ENCODE measurements around the gene NR3C1. TPM values are rescaled to one million over a fixed set of nuclear protein-coding genes. Genes with fewer than 3 reads are reported as not detected.

Gene NR3C1
- total and polyA plus RNA-seq, 2 donors (not counting 1 experiment from before 2014, with no cell fraction given), result 17.6 to 218 TPM

DNA sequence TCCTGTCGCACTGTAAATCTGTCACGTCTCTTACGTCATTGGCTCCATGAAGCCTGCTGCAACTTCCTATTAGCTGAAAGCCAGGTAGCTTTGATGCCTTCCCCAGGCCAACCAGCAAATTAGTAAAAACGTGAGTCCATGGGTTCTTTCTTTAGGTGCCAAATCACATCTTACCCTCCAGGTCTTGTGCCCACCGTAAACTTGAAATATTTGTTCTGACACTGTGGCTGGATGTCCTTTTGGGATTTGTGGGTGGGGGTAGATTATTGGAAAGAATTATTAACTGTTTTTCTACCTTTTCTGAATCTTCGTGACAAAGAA is 172.8 kb downstream of the NR3C1 start:
- WGBS (ENCODE audit: insufficient coverage), result 88% methylated on average over 4 of the region's 6 CpGs
- H3K4me3 ChIP-seq (ENCODE audit: control extremely low read depth in 1 of 5, extremely low read depth in 1 of 5, insufficient read depth in 1 of 5, low read depth in 2 of 5, low read length in 4 of 5), result no peak overlapping the region
- intact Hi-C loops (cut with micrococcal nuclease), result no loop called here
- no peaks in the 10 kb centered on the region for H3K79me2 ChIP-seq (ENCODE audit: control insufficient read depth, insufficient read depth, low read length)
- H3K9ac ChIP-seq (ENCODE audit: low read length), result no peak overlapping the region
- DNase-seq (no peak), ATAC-seq (ENCODE audit: low read depth) (no peak)
- peaks cover 19% of the 10 kb centered on the region for H3K4me1 Mint-ChIP-seq
- no peak overlapping the region for H3K27ac ChIP-seq (ENCODE audit: low read length in 2 of 2)
- H3K27me3 ChIP-seq (replicated peaks in 1 of 4; ENCODE audit: control extremely low read depth in 1 of 4, control insufficient read depth in 3 of 4, insufficient read depth in 4 of 4, low read length in 3 of 4), result no peaks in the 10 kb centered on the region
- no peaks in the 10 kb centered on the region for H3K27me3 Mint-ChIP-seq
- no peaks in the 10 kb centered on the region for H3K9me3 ChIP-seq (ENCODE audit: control extremely low read depth in 1 of 3, control insufficient read depth in 2 of 3, insufficient read depth in 1 of 3, low read length in 2 of 3)
- H2AFZ ChIP-seq (ENCODE audit: insufficient read depth, low read depth, low read length, poor library complexity, severe bottlenecking), result no peak overlapping the region
- TF ChIP-seq EZH2 (IDR thresholded peaks at IDR 0.05; ENCODE audit: borderline replicate concordance, insufficient read depth, low read depth, low read length, poor library complexity, severe bottlenecking), result no peak
- TF ChIP-seq, protein P1, sequence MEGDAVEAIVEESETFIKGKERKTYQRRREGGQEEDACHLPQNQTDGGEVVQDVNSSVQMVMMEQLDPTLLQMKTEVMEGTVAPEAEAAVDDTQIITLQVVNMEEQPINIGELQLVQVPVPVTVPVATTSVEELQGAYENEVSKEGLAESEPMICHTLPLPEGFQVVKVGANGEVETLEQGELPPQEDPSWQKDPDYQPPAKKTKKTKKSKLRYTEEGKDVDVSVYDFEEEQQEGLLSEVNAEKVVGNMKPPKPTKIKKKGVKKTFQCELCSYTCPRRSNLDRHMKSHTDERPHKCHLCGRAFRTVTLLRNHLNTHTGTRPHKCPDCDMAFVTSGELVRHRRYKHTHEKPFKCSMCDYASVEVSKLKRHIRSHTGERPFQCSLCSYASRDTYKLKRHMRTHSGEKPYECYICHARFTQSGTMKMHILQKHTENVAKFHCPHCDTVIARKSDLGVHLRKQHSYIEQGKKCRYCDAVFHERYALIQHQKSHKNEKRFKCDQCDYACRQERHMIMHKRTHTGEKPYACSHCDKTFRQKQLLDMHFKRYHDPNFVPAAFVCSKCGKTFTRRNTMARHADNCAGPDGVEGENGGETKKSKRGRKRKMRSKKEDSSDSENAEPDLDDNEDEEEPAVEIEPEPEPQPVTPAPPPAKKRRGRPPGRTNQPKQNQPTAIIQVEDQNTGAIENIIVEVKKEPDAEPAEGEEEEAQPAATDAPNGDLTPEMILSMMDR (IDR thresholded peaks at IDR 0.05), result no peak
- no peaks in the 10 kb centered on the region for H4K20me1 ChIP-seq (ENCODE audit: control insufficient read depth, insufficient read depth, low read length, poor library complexity, severe bottlenecking)
- peaks cover 15 to 16% of the 10 kb centered on the region in 2 donors for H3K4me1 ChIP-seq (ENCODE audit: control insufficient read depth in 2 of 2, insufficient read depth in 2 of 2, low read length in 2 of 2)
- H3K27ac Mint-ChIP-seq, result no peak overlapping the region
- no peaks in the 10 kb centered on the region for H3K36me3 ChIP-seq (replicated peaks in 1 of 2; ENCODE audit: control extremely low read depth in 1 of 2, control insufficient read depth in 1 of 2, extremely low read depth in 1 of 2, insufficient read depth in 2 of 2, low read length in 1 of 2)
- no peak overlapping the region for H3K4me3 Mint-ChIP-seq
- no peak overlapping the region for H3K4me2 ChIP-seq (replicated peaks; ENCODE audit: low read depth, low read length, poor library complexity, severe bottlenecking)
- ChIA-PET CTCF (no interaction called here), POLR2A (no interaction called here)
- H3K9me3 Mint-ChIP-seq (ENCODE audit: insufficient read depth), result no peaks in the 10 kb centered on the region

DNA sequence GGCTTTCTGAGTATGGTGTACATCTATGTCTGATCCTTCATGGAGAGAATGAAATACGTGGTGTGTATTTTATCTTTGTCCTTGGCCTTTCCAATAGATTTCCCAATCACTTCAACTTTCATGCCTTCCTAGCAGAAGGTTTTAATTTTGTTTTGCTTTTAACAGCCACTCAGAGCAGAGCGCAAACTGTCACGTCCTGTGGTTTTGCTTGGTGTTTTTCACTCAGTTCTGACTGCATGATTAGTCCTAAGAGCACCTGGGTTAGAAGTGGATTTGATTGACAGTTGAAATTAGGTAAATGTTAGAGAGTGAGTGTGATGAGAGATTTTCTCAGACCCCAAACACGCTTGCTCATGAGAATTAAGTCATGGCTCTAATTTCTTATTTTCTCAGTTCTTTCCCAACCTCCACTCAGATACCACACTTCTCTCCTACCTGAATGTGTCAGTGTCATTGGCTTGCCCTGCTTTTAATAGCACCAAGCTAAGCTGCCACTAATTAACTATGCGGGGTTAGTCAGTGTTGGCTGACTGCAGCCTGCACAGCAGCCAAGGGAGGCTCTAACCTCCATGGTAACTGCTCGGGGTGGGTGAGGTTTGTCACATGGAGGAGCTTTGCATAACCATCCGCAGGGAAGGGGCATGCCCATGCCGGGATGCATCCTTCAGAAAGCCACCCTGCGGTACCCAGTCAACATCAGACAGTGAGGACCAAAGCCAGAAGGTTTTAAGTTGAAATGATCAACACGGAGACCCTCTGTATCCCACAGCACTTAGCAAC is 173.4 kb downstream of the NR3C1 start:
- ATAC-seq (ENCODE audit: low read depth), result peak; percentile 78
- Histone ChIP-seq H3K4me2 (replicated peaks; ENCODE audit: low read depth, low read length, poor library complexity, severe bottlenecking) (peak overlapping the region; percentile 58), H3K4me1 (ENCODE audit: control insufficient read depth in 2 of 2, insufficient read depth in 2 of 2, low read length in 2 of 2) (peaks cover 15 to 16% of the 10 kb centered on the region in 2 donors), H3K27ac (ENCODE audit: low read length in 2 of 2) (peak overlapping the region in 1 of 2 donors; percentile 25), H3K27me3 (replicated peaks in 1 of 4; ENCODE audit: control extremely low read depth in 1 of 4, control insufficient read depth in 3 of 4, insufficient read depth in 4 of 4, low read length in 3 of 4) (no peaks in the 10 kb centered on the region), H3K4me3 (ENCODE audit: control extremely low read depth in 1 of 5, extremely low read depth in 1 of 5, insufficient read depth in 1 of 5, low read depth in 2 of 5, low read length in 4 of 5) (peak overlapping the region in 1 of 5 experiments; percentile 18), H3K9me3 (ENCODE audit: control extremely low read depth in 1 of 3, control insufficient read depth in 2 of 3, insufficient read depth in 1 of 3, low read length in 2 of 3) (no peaks in the 10 kb centered on the region), H3K9ac (ENCODE audit: low read length) (peak overlapping the region; percentile 33), H3K36me3 (replicated peaks in 1 of 2; ENCODE audit: control extremely low read depth in 1 of 2, control insufficient read depth in 1 of 2, extremely low read depth in 1 of 2, insufficient read depth in 2 of 2, low read length in 1 of 2) (no peaks in the 10 kb centered on the region), H2AFZ (ENCODE audit: insufficient read depth, low read depth, low read length, poor library complexity, severe bottlenecking) (peak overlapping the region; percentile 62), H3K79me2 (ENCODE audit: control insufficient read depth, insufficient read depth, low read length) (no peaks in the 10 kb centered on the region), H4K20me1 (ENCODE audit: control insufficient read depth, insufficient read depth, low read length, poor library complexity, severe bottlenecking) (no peaks in the 10 kb centered on the region)
- H3K27me3 Mint-ChIP-seq, result no peaks in the 10 kb centered on the region
- peak; percentile 44 for DNase-seq
- no peaks in the 10 kb centered on the region for H3K9me3 Mint-ChIP-seq (ENCODE audit: insufficient read depth)
- TF ChIP-seq EZH2 (IDR thresholded peaks at IDR 0.05; ENCODE audit: borderline replicate concordance, insufficient read depth, low read depth, low read length, poor library complexity, severe bottlenecking), result no peak
- TF ChIP-seq, protein P1 (IDR thresholded peaks at IDR 0.05), result no peak
- peak overlapping the region; percentile 64 for H3K27ac Mint-ChIP-seq
- ChIA-PET POLR2A (no interaction called here), CTCF (no interaction called here)
- peaks cover 19% of the 10 kb centered on the region for H3K4me1 Mint-ChIP-seq
- intact Hi-C loops (cut with micrococcal nuclease), result no loop called here
- H3K4me3 Mint-ChIP-seq, result peak overlapping the region; percentile 76
- 51% methylated on average over 8 of the region's 10 CpGs for WGBS (ENCODE audit: insufficient coverage)
